ENCODE measurements around the gene OSBPL3.
"Not testable (repeated sequence)": the region's sequence is repeated elsewhere in the genome, so short reads cannot be mapped to it uniquely, and the experiment has no call there.

OSBPL3 gene

GRCh38 chr7:24920451-24921361, 59.3 kb downstream of the OSBPL3 start:
- no peak for DNase-seq (ENCODE audit: low spot score)

- no peak for DNase-seq (ENCODE audit: low spot score)
These were observed 62.3 kb downstream of the OSBPL3 start for GRCh38 chr7:24917510-24918239.

- no peak for DNase-seq (ENCODE audit: low spot score)
These were observed 63.4 kb downstream of the OSBPL3 start for GRCh38 chr7:24916463-24917040.

GRCh38 chr7:24914465-24914859, 65.5 kb downstream of the OSBPL3 start:
- DNase-seq (ENCODE audit: low spot score) = no peak

GRCh38 chr7:24913801-24914464, 66.0 kb downstream of the OSBPL3 start:
- DNase-seq (ENCODE audit: low spot score) = no peak

GRCh38 chr7:24912874-24913514, 67.0 kb downstream of the OSBPL3 start:
- no peak for DNase-seq (ENCODE audit: low spot score)

GRCh38 chr7:24912424-24912823, 67.6 kb downstream of the OSBPL3 start:
- no peak for DNase-seq (ENCODE audit: low spot score)

- DNase-seq (ENCODE audit: low spot score) = no peak
These were observed 68.8 kb downstream of the OSBPL3 start for GRCh38 chr7:24911213-24911603.

- DNase-seq (ENCODE audit: low spot score) = no peak
These were observed 69.3 kb downstream of the OSBPL3 start for GRCh38 chr7:24910551-24911212.

GRCh38 chr7:24908727-24909126, 71.3 kb downstream of the OSBPL3 start:
- no peak for DNase-seq (ENCODE audit: low spot score)

GRCh38 chr7:24908166-24908565, 71.8 kb downstream of the OSBPL3 start:
- no peak for DNase-seq (ENCODE audit: low spot score)

- no peak for DNase-seq (ENCODE audit: low spot score)
These were observed 72.6 kb downstream of the OSBPL3 start for GRCh38 chr7:24907311-24907886.

GRCh38 chr7:24905996-24906770, 73.8 kb downstream of the OSBPL3 start:
- no peak for DNase-seq (ENCODE audit: low spot score)

- not testable (repeated sequence) for DNase-seq (ENCODE audit: low spot score)
These were observed 76.0 kb downstream of the OSBPL3 start for GRCh38 chr7:24903992-24904391.

- no peak for DNase-seq (ENCODE audit: low spot score)
These were observed 76.4 kb downstream of the OSBPL3 start for GRCh38 chr7:24903559-24903958.

- DNase-seq (ENCODE audit: low spot score) = no peak
These were observed 77.0 kb downstream of the OSBPL3 start for GRCh38 chr7:24902931-24903330.

GRCh38 chr7:24902276-24902675, 77.7 kb downstream of the OSBPL3 start:
- DNase-seq (ENCODE audit: low spot score) = no peak

- DNase-seq (ENCODE audit: low spot score) = no peak
These were observed 80.1 kb downstream of the OSBPL3 start for GRCh38 chr7:24899905-24900304.

- DNase-seq (ENCODE audit: low spot score) = no peak
These were observed 80.8 kb downstream of the OSBPL3 start for GRCh38 chr7:24899161-24899560.

- DNase-seq (ENCODE audit: low spot score) = no peak
These were observed 81.3 kb downstream of the OSBPL3 start for GRCh38 chr7:24898691-24899090.
